GM21619 (cell line): ENCODE data around the gene FADS1.

Experiments
- ATAC-seq: cut with Tn5 transposase; IDR thresholded peaks from one replicate; pipeline ENCODE4 v1.9.1; 2021; ENCODE audit not compliant: unreplicated experiment

Gene FADS1

DNA sequence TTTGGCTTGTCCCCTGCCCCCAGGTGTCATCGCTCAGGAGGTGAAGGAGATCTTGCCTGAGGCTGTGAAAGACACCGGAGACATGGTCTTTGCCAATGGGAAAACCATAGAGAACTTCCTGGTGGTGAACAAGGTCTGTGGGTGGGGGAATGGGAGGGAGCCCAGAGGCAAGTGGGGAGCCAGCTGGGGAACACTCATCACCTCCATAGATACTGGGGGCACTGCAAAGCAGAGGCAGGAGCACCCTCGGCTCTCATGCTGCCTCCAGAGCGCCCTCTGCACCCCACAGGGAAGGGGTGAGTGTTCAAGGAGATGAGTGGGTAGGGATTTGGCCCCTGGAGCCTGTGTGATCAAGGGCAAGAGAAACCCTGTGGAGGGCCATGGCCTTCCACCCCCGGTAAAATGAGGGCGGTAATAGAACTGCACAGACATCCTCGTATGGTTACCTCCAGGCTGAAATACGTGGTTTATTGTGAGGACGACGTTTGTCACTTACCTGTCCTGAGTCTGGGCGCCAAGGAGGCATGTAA is 38.4 kb downstream of the FADS1 start:
- ATAC-seq, result no peak

DNA sequence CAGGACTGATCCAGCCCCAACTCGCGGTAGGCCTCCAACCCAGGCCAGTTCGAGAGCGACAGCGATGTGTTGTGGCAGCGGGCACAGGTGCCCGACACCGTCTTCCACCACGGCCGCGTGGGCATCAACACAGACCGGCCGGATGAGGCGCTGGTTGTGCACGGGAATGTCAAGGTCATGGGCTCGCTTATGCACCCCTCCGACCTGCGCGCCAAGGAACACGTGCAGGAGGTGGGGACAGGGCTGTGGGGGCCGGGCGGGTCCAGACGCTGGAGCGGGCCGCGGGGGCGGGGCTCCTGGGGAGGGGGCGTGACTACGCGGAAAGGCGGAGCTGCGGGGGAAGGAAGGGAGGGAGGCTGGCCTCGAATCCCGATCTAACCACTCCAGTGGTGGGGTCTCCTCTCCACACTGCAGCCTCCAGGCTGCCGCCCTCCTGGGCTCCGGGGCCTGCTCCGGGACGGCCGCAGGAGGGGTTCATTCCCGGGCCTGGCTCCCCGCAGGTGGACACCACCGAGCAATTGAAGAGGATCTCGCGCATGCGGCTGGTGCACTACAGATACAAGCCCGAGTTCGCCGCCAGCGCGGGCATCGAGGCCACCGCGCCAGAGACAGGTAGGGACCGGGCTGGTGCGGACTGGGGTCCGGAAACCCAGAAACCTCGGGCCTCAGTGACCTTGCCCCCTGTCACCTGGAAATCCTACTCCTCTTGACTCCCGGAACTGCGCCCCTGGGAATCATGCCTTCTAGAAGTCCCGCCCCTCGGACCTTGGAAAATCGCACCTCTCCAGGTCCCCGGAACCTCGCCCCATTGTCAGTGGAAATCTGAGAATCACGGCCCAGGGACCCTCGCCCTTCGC is 39.3 kb downstream of the FADS1 start:
- ATAC-seq, result no peak

DNA sequence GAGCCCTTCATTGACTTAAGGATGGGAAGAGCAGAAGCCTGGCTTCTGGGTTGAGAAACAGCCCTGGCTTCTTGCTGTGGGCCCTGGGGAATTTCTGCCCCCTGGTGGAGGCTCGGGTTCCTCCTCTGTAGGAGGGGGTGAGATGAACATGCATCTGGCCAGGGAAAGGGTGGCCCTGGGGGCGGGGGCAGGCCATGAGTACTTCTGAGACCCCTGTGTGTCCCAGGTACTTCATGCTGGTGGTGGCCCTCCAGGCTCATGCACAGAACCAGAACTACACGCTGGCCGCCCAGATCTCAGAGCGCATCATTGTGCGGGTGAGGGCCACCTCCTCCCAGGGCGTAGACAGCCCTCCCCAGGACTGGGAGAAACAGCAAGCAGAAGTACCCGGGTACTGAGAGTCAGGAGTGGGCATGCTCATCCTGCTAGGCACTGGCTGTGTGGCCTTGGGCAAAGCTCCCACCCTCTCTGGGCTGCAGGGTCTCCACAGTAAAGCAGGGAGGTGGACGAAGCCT is 40.2 kb downstream of the FADS1 start:
- ATAC-seq, result peak; percentile 46

DNA sequence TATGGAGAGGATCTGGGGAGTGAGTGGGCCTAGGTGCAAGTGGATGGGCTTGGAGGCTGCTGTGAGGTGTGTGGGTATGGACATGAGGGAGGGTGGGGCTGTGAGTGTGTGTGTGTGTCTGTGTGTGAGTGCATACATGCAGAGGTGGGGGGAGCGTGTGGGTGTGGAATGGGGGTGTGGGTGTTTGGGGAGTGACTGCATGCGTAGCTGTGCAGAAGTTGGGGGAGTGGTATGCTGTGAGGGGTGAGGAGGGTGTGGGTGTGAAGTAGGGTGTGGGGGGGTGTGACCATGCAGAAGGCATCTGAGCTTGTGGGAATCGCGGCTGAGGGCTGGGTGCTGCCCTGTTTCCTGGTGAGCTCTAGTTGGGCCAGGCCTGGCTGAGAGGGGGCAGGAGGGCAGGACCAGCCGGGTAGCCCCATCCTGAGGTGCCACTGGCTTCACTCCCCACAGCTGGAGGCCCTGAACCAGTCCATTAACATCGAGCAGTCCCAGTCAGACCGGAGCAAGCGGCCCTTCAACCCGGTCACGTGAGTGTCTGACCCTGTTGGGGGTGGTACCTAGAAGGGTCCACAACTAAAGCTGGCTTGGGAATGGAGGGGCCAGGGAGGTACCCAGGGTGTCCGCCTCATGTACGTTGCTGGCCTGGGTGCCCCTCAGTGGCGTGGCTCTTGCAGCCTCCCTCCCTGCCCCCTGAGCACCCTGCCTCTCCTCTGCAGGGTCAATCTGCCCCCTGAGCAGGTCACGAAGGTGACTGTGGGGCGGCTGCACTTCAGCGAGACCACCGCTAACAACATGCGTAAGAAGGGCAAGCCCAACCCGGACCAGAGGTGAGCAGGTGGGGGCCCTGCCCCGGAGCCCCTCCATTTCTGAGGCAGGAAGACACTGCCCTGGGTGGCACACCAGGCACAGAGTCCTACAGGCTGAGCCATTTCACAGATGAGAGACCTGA is 40.9 kb downstream of the FADS1 start:
- peak; percentile 20 for ATAC-seq

DNA sequence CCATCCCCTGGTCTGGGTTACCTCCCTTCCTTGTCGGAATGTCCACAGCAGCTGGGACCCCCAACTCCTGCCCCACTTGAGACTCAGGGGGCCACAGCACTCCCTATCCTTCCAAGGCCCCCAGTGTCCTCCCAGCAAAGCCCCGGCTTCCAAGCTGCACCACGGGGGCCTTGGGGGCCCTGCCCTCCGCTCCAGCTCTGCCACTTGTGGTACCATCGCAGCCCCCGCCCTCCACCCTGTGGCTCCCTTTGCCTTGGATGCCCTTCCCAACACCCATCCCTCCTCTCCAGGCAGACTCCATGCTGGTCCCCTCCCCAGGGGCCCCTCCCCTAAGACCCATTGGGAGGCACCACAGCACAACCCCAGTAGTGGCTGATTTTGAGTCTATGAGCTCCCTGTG is 41.7 kb downstream of the FADS1 start:
- no peak for ATAC-seq

DNA sequence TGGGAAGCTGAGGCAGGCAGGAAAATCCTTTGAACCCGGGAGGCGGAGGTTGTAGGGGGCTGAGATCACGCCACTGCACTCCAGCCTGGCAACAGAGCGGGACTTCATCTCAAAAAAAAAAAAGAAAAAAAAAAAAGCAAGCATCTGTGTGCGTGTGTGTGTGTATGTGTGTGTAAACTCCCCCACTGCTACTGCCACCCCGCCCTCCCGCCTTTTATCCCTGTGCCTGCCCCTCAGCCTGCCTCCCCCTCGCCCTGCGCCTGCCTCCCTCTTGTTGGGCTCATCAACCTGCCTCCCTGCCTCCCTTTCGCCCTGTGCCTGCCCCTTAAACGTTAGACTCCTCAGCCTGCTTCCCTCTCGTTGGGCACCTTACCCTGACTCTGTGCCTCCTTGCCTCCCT is 42.4 kb downstream of the FADS1 start:
- ATAC-seq, result no peak

DNA sequence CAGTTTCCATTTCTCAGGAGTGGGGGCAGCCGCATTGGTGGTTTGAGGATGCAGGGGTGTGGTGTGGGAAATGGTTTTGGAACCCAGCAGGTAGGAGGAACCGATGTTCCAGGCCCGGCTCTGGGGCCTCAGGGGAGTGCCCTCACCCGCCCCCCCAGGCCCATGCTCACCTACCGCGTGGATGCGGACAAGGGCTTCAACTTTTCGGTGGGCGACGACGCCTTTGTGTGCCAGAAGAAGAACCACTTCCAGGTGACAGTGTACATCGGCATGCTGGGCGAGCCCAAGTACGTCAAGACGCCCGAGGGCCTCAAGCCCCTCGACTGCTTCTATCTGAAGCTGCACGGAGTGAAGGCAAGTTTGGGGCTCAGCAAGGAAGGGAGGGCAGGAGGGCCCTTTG is 43.0 kb downstream of the FADS1 start:
- no peak for ATAC-seq

DNA sequence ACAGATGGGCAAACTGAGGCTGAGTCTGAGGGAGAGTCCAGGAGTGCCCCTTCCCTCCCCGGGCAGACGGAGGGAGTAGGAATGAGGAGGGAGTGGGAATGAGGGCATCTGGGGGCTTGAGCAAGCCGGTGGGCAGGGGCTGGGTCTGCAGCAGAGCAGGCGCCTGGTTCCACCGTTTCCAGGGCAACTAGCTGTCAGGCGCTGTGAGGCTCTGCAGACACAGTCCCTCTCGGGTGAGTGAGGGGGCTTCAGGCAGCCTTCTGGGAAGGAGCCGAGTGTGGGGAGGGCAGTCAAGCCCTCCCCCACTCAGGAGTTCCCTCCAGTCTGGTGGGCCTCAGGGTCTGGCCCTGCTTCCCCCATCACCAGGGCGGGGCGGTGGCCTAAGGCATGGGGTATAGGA is 43.4 kb downstream of the FADS1 start:
- ATAC-seq, result no peak

DNA sequence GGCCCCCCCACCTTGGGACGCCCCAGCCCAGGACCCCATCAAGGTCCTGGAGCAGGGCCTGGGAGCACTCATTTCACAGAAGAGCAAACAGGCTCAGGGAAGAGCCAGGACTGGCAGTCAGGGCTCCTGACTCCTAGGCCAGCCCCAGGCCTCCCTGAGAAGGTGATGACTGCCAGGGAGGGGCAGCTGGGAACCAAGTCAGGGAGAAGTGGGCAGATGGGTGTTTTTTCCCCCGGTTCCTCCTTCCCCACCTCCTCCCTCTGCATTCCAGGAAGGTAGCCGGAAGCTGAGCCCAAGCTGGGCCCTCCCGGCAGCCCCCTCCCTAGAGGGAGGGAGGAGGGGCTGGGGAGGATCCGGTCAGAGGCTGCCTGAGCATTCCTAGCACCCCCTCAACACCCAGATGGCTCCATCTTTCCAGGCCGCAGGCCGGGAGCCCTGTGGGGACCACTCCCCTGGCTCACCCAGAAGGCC is 44.8 kb downstream of the FADS1 start:
- no peak for ATAC-seq

DNA sequence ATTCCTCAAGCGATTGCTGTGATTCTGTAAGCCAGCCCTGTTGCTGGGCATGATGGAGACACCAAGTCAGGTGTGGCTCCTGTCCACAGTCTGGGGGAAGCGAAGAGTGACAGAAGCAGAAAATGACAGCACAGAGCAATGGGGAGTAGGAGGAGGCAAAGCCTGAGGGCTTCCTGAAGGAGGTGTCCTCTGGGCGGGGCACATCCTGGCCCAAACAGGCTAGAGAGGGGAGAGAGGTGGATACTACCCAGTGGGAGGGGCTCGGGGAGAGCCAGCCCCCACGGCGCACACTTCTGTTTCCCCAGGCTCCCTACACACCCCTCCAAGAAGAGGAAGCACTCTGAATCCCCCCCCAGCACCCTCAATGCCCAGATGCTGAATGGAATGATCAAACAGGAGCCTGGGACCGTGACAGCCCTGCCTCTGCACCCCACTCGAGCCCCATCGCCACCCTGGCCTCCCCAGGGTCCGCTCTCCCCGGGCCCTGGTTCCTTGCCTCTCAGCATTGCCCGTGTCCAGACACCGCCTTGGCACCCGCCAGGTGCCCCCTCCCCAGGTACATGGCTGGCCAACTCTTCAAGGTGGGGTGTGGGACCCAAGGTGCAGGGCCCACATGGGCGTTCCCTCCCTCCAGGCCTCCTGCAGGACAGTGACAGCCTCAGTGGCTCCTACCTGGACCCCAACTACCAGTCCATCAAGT is 45.5 kb downstream of the FADS1 start:
- no peak for ATAC-seq

DNA sequence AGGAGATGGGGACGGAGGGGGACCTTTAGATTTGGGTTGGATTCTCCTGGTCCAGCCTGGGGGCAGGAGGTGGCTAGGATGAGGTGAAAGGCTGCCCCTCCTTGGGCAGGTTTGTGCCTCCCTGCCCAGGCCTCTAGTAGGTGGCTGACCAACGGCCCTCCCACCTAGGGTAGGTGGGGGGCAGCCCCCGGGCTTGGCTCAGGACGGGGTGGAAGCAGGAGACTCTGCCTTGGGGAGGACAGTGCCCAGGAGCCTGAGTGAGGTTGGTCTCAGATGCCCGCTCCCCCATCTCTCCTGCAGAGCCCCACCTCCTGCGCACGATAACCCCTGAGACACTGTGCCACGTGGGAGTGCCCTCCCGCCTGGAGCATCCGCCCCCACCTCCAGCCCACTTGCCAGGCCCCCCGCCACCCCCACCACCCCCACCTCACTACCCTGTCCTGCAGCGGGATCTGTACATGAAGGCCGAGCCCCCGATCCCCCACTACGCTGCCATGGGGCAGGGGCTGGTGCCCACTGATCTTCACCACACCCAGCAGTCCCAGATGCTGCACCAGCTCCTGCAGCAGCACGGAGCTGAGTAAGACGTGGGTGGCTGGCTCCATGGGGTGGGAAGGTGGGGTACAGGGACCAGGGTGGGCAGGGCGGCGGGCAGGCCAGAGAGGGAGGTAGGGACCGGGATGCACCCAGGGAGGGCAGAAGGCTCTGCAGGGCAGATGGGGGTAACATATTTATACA is 46.7 kb downstream of the FADS1 start:
- ATAC-seq, result no peak

DNA sequence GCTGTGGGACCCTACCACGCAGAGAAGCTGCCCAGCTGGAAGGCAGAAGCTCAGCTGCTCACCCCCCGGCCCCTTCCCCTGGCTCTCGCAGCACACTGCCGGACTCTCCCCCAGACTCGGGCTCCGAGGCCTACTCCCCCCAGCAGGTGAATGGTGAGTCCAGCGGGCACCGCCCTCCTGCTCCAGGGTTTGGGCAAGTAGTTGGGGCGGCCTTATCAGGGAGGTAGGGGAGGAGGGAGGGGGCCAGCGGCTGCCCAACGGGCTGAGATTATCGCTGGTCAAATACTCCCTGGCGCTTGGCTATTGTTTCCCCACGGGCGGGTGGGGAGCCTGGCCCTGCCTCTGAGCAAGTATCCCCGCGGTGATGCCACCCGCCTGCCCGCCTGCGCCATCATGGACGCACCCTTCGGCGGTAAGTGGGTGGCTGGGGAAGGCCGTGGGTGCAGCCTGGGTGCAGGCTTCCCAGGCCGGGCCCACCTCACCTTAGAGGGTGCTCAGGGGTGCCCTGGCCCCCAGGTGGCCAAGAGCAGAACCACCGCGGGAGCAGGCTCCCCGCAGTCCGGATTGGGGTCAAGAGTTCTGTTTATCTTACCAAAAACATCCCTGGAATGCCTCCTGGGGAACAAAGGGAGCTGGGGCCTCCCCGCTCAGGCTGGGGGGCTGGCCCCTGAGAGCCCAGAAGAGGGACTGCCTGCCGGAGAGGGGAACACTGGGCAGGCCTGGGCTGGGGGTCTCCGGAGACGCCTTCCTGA is 47.5 kb downstream of the FADS1 start:
- no peak for ATAC-seq

DNA sequence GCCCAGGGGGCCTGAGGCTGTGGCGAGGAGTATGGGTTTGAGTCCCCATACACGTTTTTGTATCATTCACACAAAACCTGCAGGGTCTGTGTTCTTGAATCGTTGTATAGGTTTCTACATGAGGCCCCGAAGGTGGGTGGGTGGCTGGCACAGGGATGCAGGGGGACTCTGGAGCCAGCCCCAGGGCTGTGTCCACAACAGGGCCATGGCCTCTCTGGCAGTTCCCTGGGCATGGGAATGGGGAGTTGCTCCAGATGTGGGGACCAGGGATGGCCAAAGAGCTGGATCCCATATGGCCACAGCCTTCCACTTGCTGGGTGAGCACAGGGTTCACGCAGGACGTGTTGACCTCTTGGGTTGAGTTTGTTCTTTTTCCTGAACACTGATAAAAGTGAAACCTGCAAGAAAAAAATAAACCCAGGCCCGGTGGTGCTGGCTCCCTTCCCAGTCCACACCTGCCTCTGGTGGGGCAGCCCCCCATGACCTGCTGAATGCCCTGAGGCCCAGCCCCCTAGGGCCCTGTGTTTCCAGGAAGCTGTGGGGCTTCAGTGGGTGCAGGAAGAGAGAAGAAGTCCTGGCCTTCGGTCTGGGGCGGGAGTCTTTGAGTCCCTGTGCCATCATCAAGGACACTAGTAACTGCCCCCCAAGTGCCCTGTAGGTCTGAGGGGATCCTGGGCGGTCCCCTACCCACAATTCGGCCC is 48.3 kb downstream of the FADS1 start:
- ATAC-seq, result no peak

DNA sequence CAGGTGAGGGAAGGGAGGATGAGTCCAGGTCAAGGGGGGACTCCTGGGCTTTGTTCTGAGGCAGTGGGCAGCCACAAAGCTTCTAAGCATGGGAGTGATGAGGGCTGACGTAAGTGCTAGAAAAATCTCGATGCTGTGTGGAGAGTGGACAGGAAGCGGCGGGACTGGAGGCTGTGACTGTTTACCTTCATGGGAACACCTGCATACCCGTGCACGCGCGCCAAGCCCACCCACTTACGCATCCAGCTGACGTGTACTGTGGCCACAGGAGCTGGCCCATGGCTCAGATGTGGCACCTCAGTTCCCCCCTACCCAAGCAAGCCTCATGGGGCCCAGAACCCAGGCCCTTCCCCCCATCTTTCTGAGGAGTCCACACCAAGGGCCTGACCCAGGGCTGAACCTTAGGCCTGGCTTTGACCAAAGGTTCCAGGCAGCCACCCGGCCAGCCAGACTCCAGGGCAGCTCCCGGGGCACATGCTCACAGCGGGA is 50.4 kb downstream of the FADS1 start:
- no peak for ATAC-seq

DNA sequence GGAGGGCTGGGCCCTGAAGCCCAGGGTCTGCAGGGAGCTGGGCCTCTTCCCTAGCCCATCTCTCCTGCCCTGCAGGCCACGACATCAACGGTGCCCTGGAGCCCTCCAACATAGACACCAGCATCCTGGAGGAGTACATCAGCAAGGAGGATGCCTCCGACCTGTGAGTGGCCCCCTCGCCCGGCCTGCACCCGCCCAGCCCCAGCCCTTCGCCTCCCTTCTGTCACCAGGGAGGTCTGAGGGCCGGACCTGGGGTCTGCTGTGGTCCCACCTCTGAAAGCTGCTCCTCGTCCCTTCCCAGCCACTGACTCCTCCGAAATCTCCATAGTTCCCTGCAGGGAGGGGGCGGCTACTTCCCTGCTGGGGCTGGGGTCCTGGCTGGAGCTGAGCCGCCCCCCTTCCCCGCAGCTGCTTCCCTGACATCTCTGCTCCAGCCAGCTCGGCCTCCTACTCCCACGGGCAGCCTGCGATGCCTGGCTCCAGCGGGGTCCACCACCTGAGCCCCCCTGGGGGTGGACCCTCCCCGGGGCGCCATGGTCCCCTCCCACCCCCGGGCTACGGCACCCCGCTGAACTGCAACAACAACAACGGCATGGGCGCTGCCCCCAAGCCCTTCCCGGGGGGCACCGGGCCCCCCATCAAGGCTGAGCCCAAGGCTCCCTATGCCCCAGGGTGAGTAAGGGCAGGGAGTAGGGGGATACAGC is 51.1 kb downstream of the FADS1 start:
- ATAC-seq, result no peak

DNA sequence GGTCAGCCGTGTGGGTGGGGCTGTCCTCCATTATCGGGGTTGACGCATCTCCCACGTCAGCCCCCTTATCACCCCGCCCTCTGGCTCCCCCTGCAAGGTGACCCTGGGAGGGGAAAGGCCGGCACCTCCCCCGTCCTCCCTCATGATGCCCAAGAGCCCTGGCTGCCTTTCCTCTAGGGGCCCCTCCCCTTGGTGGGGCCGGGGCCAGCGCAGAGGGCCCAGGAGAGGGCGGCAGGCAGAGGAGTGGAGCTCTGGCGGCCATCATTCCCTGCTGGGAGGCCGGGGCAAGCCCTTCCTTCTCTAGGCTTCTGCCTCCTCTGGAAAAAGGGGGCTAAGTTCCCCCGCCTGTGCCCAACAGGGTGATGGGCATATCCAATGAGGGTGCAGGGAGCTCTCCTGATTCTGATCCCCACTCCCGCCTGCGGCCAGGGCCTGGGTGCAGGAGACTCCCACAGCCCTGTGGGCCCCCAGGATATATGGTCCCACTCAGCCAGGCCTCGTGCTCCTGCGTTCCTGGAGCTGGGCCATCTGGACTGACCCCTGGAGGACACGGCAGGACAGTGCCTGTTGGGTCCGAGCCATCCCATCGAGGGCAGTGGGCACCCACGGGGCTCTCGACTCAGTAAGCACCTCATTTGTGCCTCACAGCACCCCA is 52.1 kb downstream of the FADS1 start:
- ATAC-seq, result no peak

DNA sequence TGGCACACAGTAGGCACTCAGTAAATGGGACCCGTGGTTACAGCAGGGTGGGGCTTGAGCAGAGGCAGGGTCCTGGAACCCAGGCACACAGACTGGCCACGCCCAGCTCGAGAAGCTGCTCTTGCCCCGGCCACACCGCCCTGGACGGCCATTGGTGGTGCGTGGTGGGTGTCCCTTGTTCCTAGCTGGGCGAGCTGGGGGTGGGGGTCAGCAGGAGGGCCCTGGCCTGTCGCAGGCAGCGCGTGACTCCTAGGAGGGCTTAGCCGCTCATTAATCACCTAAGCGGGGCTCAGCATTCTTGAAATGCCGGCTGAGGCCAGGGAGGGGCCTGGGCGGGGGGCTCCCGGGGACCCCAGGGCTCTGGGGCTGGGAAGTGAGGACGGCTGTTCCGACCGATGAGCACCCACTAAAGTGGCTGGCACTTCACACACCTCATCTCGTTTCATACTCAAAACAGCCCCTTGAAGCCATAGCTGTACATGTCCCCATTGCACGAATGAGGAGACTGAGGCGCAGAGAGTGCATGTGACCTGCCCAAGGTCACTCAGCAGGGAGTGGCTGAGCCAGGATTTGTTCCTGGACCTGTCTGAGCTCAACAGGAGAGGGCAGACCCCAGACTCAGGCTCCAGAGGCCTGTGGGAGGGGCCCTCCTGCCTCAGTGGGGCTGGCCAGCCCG is 52.7 kb downstream of the FADS1 start:
- ATAC-seq, result no peak
